K562 (cell line): ENCODE results near the gene PTK7. TPM values are rescaled to one million over a fixed set of nuclear protein-coding genes. Genes with fewer than 3 reads are reported as not detected.

Source experiments
- EP400 ChIP-seq: fragments of 450-650 bp; IDR thresholded peaks from 2 replicates; pipeline ENCODE4 v1.6.1; 2017; ENCODE audit warnings: antibody characterized with exemption, mild to moderate bottlenecking, moderate library complexity
- HINFP ChIP-seq: fragments of 450-650 bp; conservative IDR thresholded peaks from 2 replicates; pipeline ENCODE4 v1.6.1; 2016; ENCODE audit warnings: missing genetic modification characterization, low read depth, mild to moderate bottlenecking, control low read depth, missing compliant biosample characterization
- LARP7 ChIP-seq: fragments of 450-650 bp; IDR thresholded peaks from 2 replicates; pipeline ENCODE4 v1.6.1; 2016
- MIER1 ChIP-seq: fragments of 450-650 bp; IDR thresholded peaks from 2 replicates; pipeline ENCODE4 v1.6.1; 2016; ENCODE audit warnings: antibody characterized with exemption, mild to moderate bottlenecking, low read depth
- NCOR1 ChIP-seq: fragments of 450-650 bp; IDR thresholded peaks from 2 replicates; pipeline ENCODE4 v1.6.1; 2016; ENCODE audit warnings: mild to moderate bottlenecking, moderate library complexity
- SMARCE1 ChIP-seq: fragments of 450-650 bp; IDR thresholded peaks from 2 replicates; pipeline ENCODE4 v1.7.1; 2016; ENCODE audit warnings: mild to moderate bottlenecking
- TCF3 ChIP-seq: sonication (generic); formaldehyde crosslinking; IDR thresholded peaks from 2 replicates; pipeline ENCODE4 v1.4.0; 2020; ENCODE audit warnings: mild to moderate bottlenecking, missing genetic modification reagents
- TEAD4 ChIP-seq, 2 experiments: sonication (generic) in 1 of 2; formaldehyde crosslinking in 1 of 2; IDR thresholded peaks; 2 replicates each; pipeline versions ENCODE4 v1.6.1 to v1.8.0; 2012 to 2022; ENCODE audit warnings: borderline replicate concordance in 1 of 2, inconsistent platforms in 1 of 2, low read length in 1 of 2, mild to moderate bottlenecking in 1 of 2, missing genetic modification reagents in 1 of 2
- THRAP3 ChIP-seq: fragments of 450-650 bp; IDR thresholded peaks from 2 replicates; pipeline ENCODE4 v1.6.1; 2016; ENCODE audit warnings: mild to moderate bottlenecking, inconsistent platforms, borderline replicate concordance
- ZNF232 ChIP-seq: sonication (generic); formaldehyde crosslinking; IDR thresholded peaks from 2 replicates; pipeline ENCODE4 v1.8.0; 2022; ENCODE audit warnings: mild to moderate bottlenecking, missing genetic modification reagents
- ZNF316 ChIP-seq: fragments of 450-650 bp; IDR thresholded peaks from 2 replicates; pipeline ENCODE4 v1.6.1; 2016
- ZNF408 ChIP-seq: fragments of 250-450 bp; sonication (Bioruptor Pico); IDR thresholded peaks from 2 replicates; pipeline ENCODE4 v1.4.0; 2020; ENCODE audit warnings: low read depth, mild to moderate bottlenecking, moderate library complexity
- ZNF445 ChIP-seq: fragments of 250-450 bp; sonication (Bioruptor Pico); IDR thresholded peaks from 2 replicates; pipeline ENCODE4 v1.4.0; 2020; ENCODE audit warnings: low read depth, mild to moderate bottlenecking, moderate library complexity
- ZNF512 ChIP-seq: IDR thresholded peaks from 2 replicates; pipeline ENCODE4 v1.6.1; 2016; ENCODE audit warnings: missing genetic modification characterization, missing compliant biosample characterization
- ZNF655 ChIP-seq: fragments of 250-450 bp; sonication (Bioruptor Pico); IDR thresholded peaks from 2 replicates; pipeline ENCODE4 v1.5.0; 2021
- ZNF75A ChIP-seq: fragments of 450-650 bp; formaldehyde crosslinking; IDR thresholded peaks from 2 replicates; pipeline ENCODE4 v1.4.0; 2020; ENCODE audit warnings: mild to moderate bottlenecking
- polyA plus RNA-seq, 8 experiments: library from polyadenylated mRNA; depleted of rRNA in 4 of 8; stranded (reverse) in 5 of 8; unstranded in 3 of 8; fragments of >200 nt; fragmentation: Nextera tagmentation in 2 of 8; fragmentation: Illumina TruSeq in 1 of 8; extraction: Ambion mirVana in 2 of 8; extraction: Trizol in 1 of 8; gene quantifications; 2 replicates each; pipeline versions ENCODE4 v1.2.1 to v1.2.3, GENCODE V29; 2011 to 2014; ENCODE audit warnings: inconsistent platforms in 1 of 8, missing spikeins in 1 of 8
- total RNA-seq, 7 experiments: library from RNA; depleted of rRNA in 6 of 7; stranded (reverse); fragments of >200 nt in 6 of 7; fragmentation: Illumina TruSeq in 2 of 7; extraction: Trizol in 2 of 7; gene quantifications; 2 replicates each; pipeline versions ENCODE4 v1.2.1 to v1.2.3, GENCODE V29; 2011 to 2021; ENCODE audit warnings: low replicate concordance in 1 of 7
- TF ChIP-seq, protein P1 (sequence below): sonication (generic); formaldehyde crosslinking; IDR thresholded peaks from 2 replicates; pipeline ENCODE4 v1.8.1; 2023; ENCODE audit warnings: mild to moderate bottlenecking, missing genetic modification reagents
- TF ChIP-seq, protein P2 (sequence below), 2 experiments: fragments of 450-650 bp; conservative IDR thresholded peaks; 2 replicates each; pipeline ENCODE4 v1.6.1; 2017; ENCODE audit warnings: mild to moderate bottlenecking in 2 of 2, moderate library complexity in 2 of 2
- TF ChIP-seq, protein P3 (sequence below): fragments of 450-650 bp; formaldehyde crosslinking; IDR thresholded peaks from 2 replicates; pipeline ENCODE4 v1.4.0; 2022; ENCODE audit warnings: missing genetic modification characterization

Gene PTK7
- total and polyA plus RNA-seq, 9 of the 15 experiments (the other 6 are each of a cell fraction or from before 2014, with no cell fraction given) = 0.20 to 6.8 (median 4.2) TPM

DNA sequence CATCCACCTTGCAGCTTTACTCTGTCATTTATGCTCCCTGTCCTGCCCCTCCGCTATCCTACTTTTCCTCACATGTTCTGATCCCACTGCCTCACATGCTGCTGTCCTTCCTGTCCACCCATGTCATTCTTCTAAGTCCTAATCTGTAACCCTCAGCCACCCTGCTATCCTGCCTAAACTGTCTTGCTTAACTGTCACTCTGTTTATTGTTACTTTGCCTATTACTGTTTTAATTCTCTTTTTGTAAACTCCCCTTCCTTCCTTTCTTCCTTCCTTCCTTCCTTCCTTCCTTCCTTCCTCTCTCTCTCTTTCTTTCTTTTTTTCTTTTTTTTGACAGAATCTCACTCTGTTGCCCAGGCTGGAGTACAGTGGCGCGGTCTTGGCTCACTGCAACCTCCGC lies 107.3 kb downstream of the PTK7 start (continued):
- TF ChIP-seq, protein P1, sequence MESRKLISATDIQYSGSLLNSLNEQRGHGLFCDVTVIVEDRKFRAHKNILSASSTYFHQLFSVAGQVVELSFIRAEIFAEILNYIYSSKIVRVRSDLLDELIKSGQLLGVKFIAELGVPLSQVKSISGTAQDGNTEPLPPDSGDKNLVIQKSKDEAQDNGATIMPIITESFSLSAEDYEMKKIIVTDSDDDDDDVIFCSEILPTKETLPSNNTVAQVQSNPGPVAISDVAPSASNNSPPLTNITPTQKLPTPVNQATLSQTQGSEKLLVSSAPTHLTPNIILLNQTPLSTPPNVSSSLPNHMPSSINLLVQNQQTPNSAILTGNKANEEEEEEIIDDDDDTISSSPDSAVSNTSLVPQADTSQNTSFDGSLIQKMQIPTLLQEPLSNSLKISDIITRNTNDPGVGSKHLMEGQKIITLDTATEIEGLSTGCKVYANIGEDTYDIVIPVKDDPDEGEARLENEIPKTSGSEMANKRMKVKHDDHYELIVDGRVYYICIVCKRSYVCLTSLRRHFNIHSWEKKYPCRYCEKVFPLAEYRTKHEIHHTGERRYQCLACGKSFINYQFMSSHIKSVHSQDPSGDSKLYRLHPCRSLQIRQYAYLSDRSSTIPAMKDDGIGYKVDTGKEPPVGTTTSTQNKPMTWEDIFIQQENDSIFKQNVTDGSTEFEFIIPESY (CRISPR knock-in tag) = peak; percentile 70
- TF ChIP-seq SMARCE1 (peak; percentile 57; the same call in 1 of the 2 replicates), ZNF655 (no peak), ZNF232 (0 out of 2 replicates have a peak, but pooled peaks have one; percentile 22), ZNF445 (no peak), NCOR1 (peak; percentile 16; the same call in 1 of the 2 replicates), LARP7 (peak; percentile 81; the same call in 1 of the 2 replicates), ZNF75A (no peak), THRAP3 (peak; percentile 66), MIER1 (0 out of 2 replicates have a peak, but pooled peaks have one; percentile 59), TEAD4 (IDR thresholded peaks at IDR 0.05; ENCODE audit: low read length) (no peak), TEAD4 (CRISPR knock-in tag; IDR thresholded peaks at IDR 0.05; ENCODE audit: borderline replicate concordance) (no peak), HINFP (no peak), ZNF512 (tag) (peak; percentile 75), TCF3 (CRISPR knock-in tag) (peak; percentile 69), ZNF408 (CRISPR knock-in tag) (no peak), ZNF316 (peak; percentile 17; the same call in 1 of the 2 replicates), EP400 (peak; percentile 37; the same call in 1 of the 2 replicates)
- TF ChIP-seq, protein P2, sequence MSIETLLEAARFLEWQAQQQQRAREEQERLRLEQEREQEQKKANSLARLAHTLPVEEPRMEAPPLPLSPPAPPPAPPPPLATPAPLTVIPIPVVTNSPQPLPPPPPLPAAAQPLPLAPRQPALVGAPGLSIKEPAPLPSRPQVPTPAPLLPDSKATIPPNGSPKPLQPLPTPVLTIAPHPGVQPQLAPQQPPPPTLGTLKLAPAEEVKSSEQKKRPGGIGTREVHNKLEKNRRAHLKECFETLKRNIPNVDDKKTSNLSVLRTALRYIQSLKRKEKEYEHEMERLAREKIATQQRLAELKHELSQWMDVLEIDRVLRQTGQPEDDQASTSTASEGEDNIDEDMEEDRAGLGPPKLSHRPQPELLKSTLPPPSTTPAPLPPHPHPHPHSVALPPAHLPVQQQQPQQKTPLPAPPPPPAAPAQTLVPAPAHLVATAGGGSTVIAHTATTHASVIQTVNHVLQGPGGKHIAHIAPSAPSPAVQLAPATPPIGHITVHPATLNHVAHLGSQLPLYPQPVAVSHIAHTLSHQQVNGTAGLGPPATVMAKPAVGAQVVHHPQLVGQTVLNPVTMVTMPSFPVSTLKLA (conservative IDR thresholded peaks at IDR 0.05) = peak in 1 of 2 experiments; percentile 58; a peak in 3 of 4 replicates
- TF ChIP-seq, protein P3, sequence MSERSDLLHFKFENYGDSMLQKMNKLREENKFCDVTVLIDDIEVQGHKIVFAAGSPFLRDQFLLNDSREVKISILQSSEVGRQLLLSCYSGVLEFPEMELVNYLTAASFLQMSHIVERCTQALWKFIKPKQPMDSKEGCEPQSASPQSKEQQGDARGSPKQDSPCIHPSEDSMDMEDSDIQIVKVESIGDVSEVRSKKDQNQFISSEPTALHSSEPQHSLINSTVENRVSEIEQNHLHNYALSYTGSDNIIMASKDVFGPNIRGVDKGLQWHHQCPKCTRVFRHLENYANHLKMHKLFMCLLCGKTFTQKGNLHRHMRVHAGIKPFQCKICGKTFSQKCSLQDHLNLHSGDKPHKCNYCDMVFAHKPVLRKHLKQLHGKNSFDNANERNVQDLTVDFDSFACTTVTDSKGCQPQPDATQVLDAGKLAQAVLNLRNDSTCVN (CRISPR knock-in tag) = peak; percentile 58; the same call in 1 of the 2 replicates
